ENCODE results near the gene TMEM222. TPM values are rescaled to one million over a fixed set of nuclear protein-coding genes. Genes with fewer than 3 reads are reported as not detected.

The TMEM222 gene
- total and polyA plus RNA-seq, 5 donors from 2014 or later, result 26.3 to 71.2 (median 64.3) TPM

DNA sequence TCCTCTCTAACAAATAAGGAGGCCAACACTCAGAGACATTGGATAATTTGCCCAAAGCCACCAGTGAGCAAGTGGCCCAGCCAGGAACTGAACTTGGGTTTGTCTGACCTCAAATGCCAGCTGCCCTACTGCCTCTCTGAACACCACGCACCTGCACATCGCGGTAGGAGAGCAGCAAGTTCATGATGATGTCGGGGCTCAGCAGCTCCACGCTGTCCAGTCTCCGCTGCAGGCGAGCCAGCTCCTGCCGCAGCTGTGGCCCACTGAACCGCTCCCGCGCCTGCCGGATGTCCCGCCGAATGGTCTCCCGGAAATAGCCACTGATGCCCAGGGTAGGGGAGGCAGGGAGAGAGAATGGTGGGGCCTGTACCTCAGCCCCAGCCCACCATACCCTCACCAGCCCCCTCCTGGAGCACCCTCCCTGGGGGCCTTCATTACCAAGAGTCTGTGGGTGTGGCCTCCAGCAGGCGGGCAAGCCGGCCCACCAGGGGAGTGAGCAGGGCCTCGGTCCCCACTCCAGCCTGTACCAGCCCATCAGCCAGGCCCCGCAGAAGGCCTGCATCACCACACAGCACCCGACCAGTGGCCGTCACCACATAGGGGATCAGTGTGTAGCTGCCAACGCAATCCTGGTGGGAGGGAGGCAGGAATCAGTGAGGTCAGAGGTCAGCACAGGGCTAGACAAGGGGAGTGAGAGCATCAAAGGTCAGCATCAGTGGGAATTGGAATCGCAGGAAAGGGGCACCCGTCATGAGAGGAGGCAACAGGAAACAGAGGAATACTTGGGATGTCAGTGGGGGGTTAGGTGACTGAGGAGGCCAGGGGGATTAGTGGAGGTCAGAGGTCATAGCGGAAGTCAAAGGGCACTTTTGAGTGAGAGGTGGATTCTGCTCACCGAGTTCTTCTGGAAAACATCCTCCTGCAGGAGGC lies 42.1 kb downstream of the TMEM222 start:
- Histone ChIP-seq H3K27me3 (ENCODE audit: control insufficient read depth, insufficient read depth, low read length) (no peaks in the 10 kb centered on the region), H3K4me1 (ENCODE audit: control insufficient read depth, insufficient read depth, low read length, poor library complexity, severe bottlenecking) (peaks cover 35% of the 10 kb centered on the region), H3K27ac (ENCODE audit: insufficient read depth, low read length, poor library complexity, severe bottlenecking) (no peak overlapping the region), H3K36me3 (ENCODE audit: control insufficient read depth, insufficient read depth, low read length) (no peaks in the 10 kb centered on the region), H3K4me3 (ENCODE audit: low read depth, low read length) (no peak overlapping the region), H3K9me3 (ENCODE audit: control insufficient read depth in 2 of 2, low read length in 2 of 2) (no peaks in the 10 kb centered on the region)
- no peak for DNase-seq
- ATAC-seq (ENCODE audit: low read depth in 2 of 2), result no peak
- Mint-ChIP-seq H3K4me1 (peaks cover 0 to 57% (median 11%) of the 10 kb centered on the region in 4 donors), H3K9me3 (no peaks in the 10 kb centered on the region), H3K27ac (peak overlapping the region in 1 of 3 donors; percentile 55), H3K27me3 (peaks cover 4% of the 10 kb centered on the region), H3K4me3 (peak overlapping the region in 1 of 4 donors; percentile 64), H3K36me3 (no peaks in the 10 kb centered on the region)

DNA sequence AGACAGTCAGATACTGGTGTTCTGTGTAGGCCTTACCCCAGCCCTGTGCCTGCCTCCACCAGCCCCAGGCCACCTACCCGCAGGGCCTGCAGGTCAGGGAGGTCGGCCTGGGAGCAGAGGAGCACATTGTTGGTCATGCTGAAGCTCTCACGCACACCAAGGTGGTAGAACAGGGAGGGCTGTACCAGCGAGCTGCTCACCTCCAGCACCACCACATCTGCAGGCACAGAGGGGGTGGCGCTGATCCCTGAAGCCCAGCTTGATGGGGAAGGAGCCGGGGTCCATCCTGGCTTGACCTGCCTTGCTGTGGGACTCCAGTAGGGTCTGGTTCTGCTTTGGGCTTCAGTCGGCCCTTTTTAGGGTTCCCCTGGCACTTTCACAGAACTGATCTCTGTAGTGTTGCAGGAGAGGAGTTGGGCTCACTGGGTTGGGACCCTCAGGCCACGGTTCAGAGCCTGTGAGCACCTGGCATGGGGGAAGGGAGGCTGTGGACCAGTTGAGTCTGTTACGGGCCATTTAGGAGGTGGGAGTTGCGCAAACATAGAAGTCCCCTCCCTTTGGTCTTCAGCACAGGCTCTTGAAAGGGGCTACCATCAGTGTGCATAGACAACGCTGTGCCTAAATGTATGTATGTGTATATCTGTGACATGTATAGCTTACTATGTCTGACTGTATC lies 42.9 kb downstream of the TMEM222 start:
- Mint-ChIP-seq H3K27ac (peak overlapping the region in 2 of 3 donors; percentile 62 to 79), H3K36me3 (no peaks in the 10 kb centered on the region)

DNA sequence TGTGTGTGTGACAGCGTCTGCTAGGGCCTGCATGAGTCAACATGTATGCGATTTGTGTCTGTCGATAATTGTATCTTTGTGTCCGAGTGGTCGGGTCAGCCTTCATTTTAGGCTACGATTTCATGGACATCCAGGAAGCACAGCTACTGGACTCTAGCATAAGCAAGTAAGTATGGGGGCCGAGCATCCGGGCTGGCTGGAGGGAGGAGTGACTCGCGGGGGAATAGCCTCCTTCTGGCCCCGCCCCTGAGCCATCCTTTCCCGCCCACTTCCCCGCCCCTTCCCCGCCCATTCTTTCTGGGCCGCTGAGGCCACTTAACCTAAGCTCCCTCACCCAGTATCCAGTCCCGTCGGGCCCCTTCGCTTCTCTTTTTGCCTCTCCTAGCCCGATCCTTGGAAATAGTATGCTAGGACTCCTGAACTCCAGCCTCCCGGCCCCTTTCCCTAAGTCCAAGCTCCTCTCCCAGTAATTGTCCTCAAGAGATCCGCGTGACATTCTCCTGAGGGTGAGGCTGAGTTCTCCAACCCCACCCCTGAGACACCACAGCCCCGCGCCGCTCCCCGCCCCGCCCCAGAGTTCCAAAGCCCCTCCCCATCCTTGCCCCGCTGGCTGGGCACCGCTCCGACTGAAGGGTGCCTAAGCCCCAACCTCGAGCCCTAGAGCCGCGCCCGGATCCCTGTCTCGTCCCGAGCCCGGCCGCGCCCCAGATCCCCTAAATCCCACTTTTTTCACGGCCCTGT lies 43.6 kb downstream of the TMEM222 start:
- H3K9me3 Mint-ChIP-seq, result no peaks in the 10 kb centered on the region
- Histone ChIP-seq H3K4me3 (ENCODE audit: low read depth, low read length) (peak overlapping the region; percentile 73), H3K36me3 (ENCODE audit: control insufficient read depth, insufficient read depth, low read length) (no peaks in the 10 kb centered on the region), H3K9me3 (ENCODE audit: control insufficient read depth in 2 of 2, low read length in 2 of 2) (no peaks in the 10 kb centered on the region), H3K4me1 (ENCODE audit: control insufficient read depth, insufficient read depth, low read length, poor library complexity, severe bottlenecking) (peaks cover 23% of the 10 kb centered on the region), H3K27ac (ENCODE audit: insufficient read depth, low read length, poor library complexity, severe bottlenecking) (peak overlapping the region; percentile 33), H3K27me3 (ENCODE audit: control insufficient read depth, insufficient read depth, low read length) (no peaks in the 10 kb centered on the region)
- peak; percentile 70 to 74 for ATAC-seq (ENCODE audit: low read depth in 2 of 2)
- H3K27me3 Mint-ChIP-seq, result peaks cover 10% of the 10 kb centered on the region
- DNase-seq, result peak; percentile 70 to 86 (median 71)
- peak overlapping the region; percentile 82 to 93 (median 90) for H3K4me3 Mint-ChIP-seq
- H3K36me3 Mint-ChIP-seq, result no peaks in the 10 kb centered on the region
- peak overlapping the region in 2 of 3 donors; percentile 62 to 79 for H3K27ac Mint-ChIP-seq
- H3K4me1 Mint-ChIP-seq, result peaks cover 0 to 45% (median 3%) of the 10 kb centered on the region in 4 donors

More for the DNA sequence above, 42.9 kb downstream of the TMEM222 start:
- H3K27ac ChIP-seq (ENCODE audit: insufficient read depth, low read length, poor library complexity, severe bottlenecking), result no peak overlapping the region
- Mint-ChIP-seq H3K27me3 (peaks cover 10% of the 10 kb centered on the region), H3K4me3 (peak overlapping the region in 3 of 4 donors; percentile 82 to 93 (median 86)), H3K4me1 (peaks cover 0 to 52% (median 6%) of the 10 kb centered on the region in 4 donors), H3K9me3 (no peaks in the 10 kb centered on the region)
- H3K9me3 ChIP-seq (ENCODE audit: control insufficient read depth in 2 of 2, low read length in 2 of 2), result no peaks in the 10 kb centered on the region
- H3K36me3 ChIP-seq (ENCODE audit: control insufficient read depth, insufficient read depth, low read length), result no peaks in the 10 kb centered on the region
- H3K4me1 ChIP-seq (ENCODE audit: control insufficient read depth, insufficient read depth, low read length, poor library complexity, severe bottlenecking), result peaks cover 30% of the 10 kb centered on the region
- H3K4me3 ChIP-seq (ENCODE audit: low read depth, low read length), result peak overlapping the region; percentile 59
- no peak for ATAC-seq (ENCODE audit: low read depth in 2 of 2)
- no peaks in the 10 kb centered on the region for H3K27me3 ChIP-seq (ENCODE audit: control insufficient read depth, insufficient read depth, low read length)
- no peak for DNase-seq

DNA sequence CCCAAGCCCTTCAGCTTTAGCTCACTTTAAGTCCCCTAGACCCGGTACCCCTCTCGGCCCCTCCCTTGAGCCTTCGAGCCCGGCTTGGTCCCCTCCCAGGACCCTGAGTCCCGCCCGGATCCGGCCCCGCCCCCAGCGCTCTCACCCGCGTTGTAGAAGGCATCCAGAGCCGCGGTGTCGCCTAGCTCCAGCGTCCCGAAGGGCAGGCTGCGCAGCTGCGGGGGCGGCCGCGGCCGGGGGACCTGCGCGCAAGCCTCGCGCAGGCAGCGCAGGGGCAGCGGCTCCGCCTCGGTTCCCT lies 44.1 kb downstream of the TMEM222 start:
- peaks cover 0 to 44% (median 3%) of the 10 kb centered on the region in 4 donors for H3K4me1 Mint-ChIP-seq
- Histone ChIP-seq H3K9me3 (ENCODE audit: control insufficient read depth in 2 of 2, low read length in 2 of 2) (no peaks in the 10 kb centered on the region), H3K27ac (ENCODE audit: insufficient read depth, low read length, poor library complexity, severe bottlenecking) (peak overlapping the region; percentile 33), H3K4me3 (ENCODE audit: low read depth, low read length) (no peak overlapping the region), H3K4me1 (ENCODE audit: control insufficient read depth, insufficient read depth, low read length, poor library complexity, severe bottlenecking) (peaks cover 22% of the 10 kb centered on the region), H3K27me3 (ENCODE audit: control insufficient read depth, insufficient read depth, low read length) (no peaks in the 10 kb centered on the region), H3K36me3 (ENCODE audit: control insufficient read depth, insufficient read depth, low read length) (no peaks in the 10 kb centered on the region)
- peak; percentile 52 to 70 (median 68) for DNase-seq
- H3K27me3 Mint-ChIP-seq, result peaks cover 10% of the 10 kb centered on the region
- peak; percentile 36 to 41 for ATAC-seq (ENCODE audit: low read depth in 2 of 2)
- H3K9me3 Mint-ChIP-seq, result no peaks in the 10 kb centered on the region
- H3K36me3 Mint-ChIP-seq, result no peaks in the 10 kb centered on the region
- H3K4me3 Mint-ChIP-seq, result peak overlapping the region; percentile 82 to 93 (median 90)
- no peak overlapping the region for H3K27ac Mint-ChIP-seq

DNA sequence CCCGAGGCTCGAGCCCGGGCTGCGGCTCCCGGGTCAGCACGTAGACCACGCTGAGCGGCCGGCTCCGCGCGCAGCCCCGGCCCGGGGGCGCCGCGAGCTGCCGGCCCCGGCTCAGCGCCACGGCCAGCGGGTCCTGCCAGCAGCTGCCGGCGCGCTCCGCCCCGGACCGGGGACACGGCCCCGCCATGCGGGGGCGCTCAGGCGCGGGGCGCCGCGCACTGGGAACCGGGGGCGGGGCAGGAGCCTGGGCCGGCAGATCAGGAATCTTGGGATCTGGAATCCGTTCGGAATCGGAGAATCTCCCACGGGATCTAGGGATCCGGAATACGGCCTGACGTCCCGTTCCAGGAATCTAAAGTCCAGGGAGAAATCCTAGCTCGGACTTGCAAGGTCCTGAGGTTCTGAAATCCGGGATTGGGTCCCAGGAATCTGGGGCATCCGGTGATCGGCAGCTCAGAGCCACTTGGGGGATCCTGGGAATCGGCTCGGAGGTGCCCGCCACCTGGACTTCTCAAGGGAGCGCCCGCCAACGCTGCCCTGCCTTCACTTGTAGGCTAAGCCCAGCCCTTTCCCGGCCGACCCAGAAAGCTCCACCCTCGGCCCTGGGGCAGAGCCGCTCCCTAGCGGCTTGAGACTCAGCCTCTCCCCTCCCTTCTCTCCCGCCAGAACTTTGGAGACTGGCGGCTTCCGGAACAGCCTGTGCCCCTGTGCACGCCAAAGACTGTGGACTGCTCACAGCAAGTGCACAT lies 44.6 kb downstream of the TMEM222 start, which contains the start of gene MAP3K6:
Gene MAP3K6 (minus strand): TSS at position 551 of the 749 bp plus-strand sequence. CDS start 364 bp downstream, at position 187.
- Histone ChIP-seq H3K9me3 (ENCODE audit: control insufficient read depth in 2 of 2, low read length in 2 of 2) (no peaks in the 10 kb centered on the region), H3K27ac (ENCODE audit: insufficient read depth, low read length, poor library complexity, severe bottlenecking) (peak within 1 kb of the TSS; percentile 33), H3K27me3 (ENCODE audit: control insufficient read depth, insufficient read depth, low read length) (no peaks in the 10 kb centered on the region), H3K4me1 (ENCODE audit: control insufficient read depth, insufficient read depth, low read length, poor library complexity, severe bottlenecking) (peaks cover 22% of the 10 kb centered on the region), H3K36me3 (ENCODE audit: control insufficient read depth, insufficient read depth, low read length) (no peaks in the 10 kb centered on the region), H3K4me3 (ENCODE audit: low read depth, low read length) (no peak within 1 kb of the TSS)
- Mint-ChIP-seq H3K9me3 (no peaks in the 10 kb centered on the region), H3K4me1 (peaks cover 0 to 41% (median 3%) of the 10 kb centered on the region in 4 donors), H3K36me3 (no peaks in the 10 kb centered on the region), H3K27me3 (peaks cover 10% of the 10 kb centered on the region), H3K4me3 (peak within 1 kb of the TSS; percentile 82 to 93 (median 90)), H3K27ac (peak within 1 kb of the TSS in 1 of 3 donors; percentile 32)
- ATAC-seq (ENCODE audit: low read depth in 2 of 2) (peak; percentile 23 to 26), DNase-seq (peak in 1 of 3 donors; percentile 49)

DNA sequence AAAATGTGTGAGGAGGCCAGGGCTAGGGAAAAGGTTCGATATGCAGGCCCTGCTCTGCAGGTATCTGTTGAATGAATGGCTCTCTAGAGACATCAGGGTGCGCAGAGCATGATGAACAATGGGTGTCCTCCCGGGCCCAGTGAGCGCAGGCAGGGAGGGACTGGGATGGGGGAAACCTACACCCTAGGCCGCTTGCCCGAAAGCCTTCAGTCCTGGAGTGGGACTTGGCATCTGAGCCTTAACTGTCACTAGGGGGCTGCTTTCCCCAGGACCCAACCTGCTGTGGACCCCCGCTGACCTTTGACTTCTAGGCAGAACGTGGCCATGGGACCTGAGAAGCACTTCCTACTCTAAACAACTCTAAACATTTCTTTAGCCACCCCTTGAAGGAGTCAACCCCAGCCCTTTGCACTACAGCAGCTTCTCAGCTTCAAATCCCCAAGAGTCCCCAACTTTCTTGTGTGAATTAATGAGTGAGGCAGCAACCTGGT lies 45.2 kb downstream of the TMEM222 start:
- no peak for DNase-seq
- Histone ChIP-seq H3K36me3 (ENCODE audit: control insufficient read depth, insufficient read depth, low read length) (no peaks in the 10 kb centered on the region), H3K4me3 (ENCODE audit: low read depth, low read length) (no peak overlapping the region), H3K27ac (ENCODE audit: insufficient read depth, low read length, poor library complexity, severe bottlenecking) (no peak overlapping the region), H3K4me1 (ENCODE audit: control insufficient read depth, insufficient read depth, low read length, poor library complexity, severe bottlenecking) (peaks cover 22% of the 10 kb centered on the region), H3K27me3 (ENCODE audit: control insufficient read depth, insufficient read depth, low read length) (no peaks in the 10 kb centered on the region), H3K9me3 (ENCODE audit: control insufficient read depth in 2 of 2, low read length in 2 of 2) (no peaks in the 10 kb centered on the region)
- H3K27ac Mint-ChIP-seq, result peak overlapping the region in 1 of 3 donors; percentile 32
- peaks cover 10% of the 10 kb centered on the region for H3K27me3 Mint-ChIP-seq
- peaks cover 0 to 1% (median 0%) of the 10 kb centered on the region in 7 donors for H3K9me3 Mint-ChIP-seq
- H3K36me3 Mint-ChIP-seq, result no peaks in the 10 kb centered on the region
- ATAC-seq (ENCODE audit: low read depth in 2 of 2), result no peak
- H3K4me1 Mint-ChIP-seq, result peaks cover 0 to 36% (median 3%) of the 10 kb centered on the region in 4 donors
- peak overlapping the region; percentile 75 to 90 (median 86) for H3K4me3 Mint-ChIP-seq
